HEK293T (cell line): Measurements from ENCODE around the gene OXGR1.

ENCODE experiments used
- CTCF ChIA-PET: fragments of 350-600 bp; formaldehyde crosslinking; extraction: SDS; loops from one replicate; lab custom pipeline; 2021; ENCODE audit warnings: antibody characterized with exemption, inconsistent platforms; lab: Yijun Ruan, JAX
- POLR2A ChIA-PET: fragments of 350-600 bp; formaldehyde crosslinking; extraction: SDS; loops from one replicate; lab custom pipeline; 2020; ENCODE audit warnings: antibody characterized with exemption, inconsistent platforms; lab: Yijun Ruan, JAX
- DNase-seq: peaks from one replicate; pipeline ENCODE4 v3.0.0; 2012; ENCODE audit warnings: mixed read lengths; ENCODE audit errors: extremely low spot score
- ARNT ChIP-seq: fragments of 450-650 bp; IDR thresholded peaks from 2 replicates; pipeline ENCODE4 v1.6.1; 2017; ENCODE audit warnings: mild to moderate bottlenecking
- BHLHE40 ChIP-seq: fragments of 450-650 bp; IDR thresholded peaks from 2 replicates; pipeline ENCODE4 v1.6.1; 2016; ENCODE audit warnings: mild to moderate bottlenecking, moderate library complexity, borderline replicate concordance
- CTBP1 ChIP-seq: fragments of 450-650 bp; IDR thresholded peaks from 2 replicates; pipeline ENCODE4 v1.6.1; 2016; ENCODE audit warnings: borderline replicate concordance
- ELF4 ChIP-seq: fragments of 450-650 bp; IDR thresholded peaks from 2 replicates; pipeline ENCODE4 v1.6.1; 2017; ENCODE audit warnings: antibody characterized with exemption
- FOXA1 ChIP-seq: fragments of 450-650 bp; IDR thresholded peaks from 2 replicates; pipeline ENCODE4 v1.6.1; 2016; ENCODE audit warnings: mild to moderate bottlenecking
- FOXK2 ChIP-seq: fragments of 450-650 bp; IDR thresholded peaks from 2 replicates; pipeline ENCODE4 v1.6.1; 2016; ENCODE audit warnings: mild to moderate bottlenecking
- FOXM1 ChIP-seq: fragments of 450-650 bp; IDR thresholded peaks from 2 replicates; pipeline ENCODE4 v1.6.1; 2017; ENCODE audit warnings: mild to moderate bottlenecking, borderline replicate concordance
- HDGF ChIP-seq: fragments of 450-650 bp; IDR thresholded peaks from 2 replicates; pipeline ENCODE4 v1.6.1; 2017; ENCODE audit warnings: antibody characterized with exemption, borderline replicate concordance
- L3MBTL2 ChIP-seq: fragments of 450-650 bp; conservative IDR thresholded peaks from 2 replicates; pipeline ENCODE4 v1.6.1; 2016; ENCODE audit warnings: mild to moderate bottlenecking
- LEF1 ChIP-seq: fragments of 450-650 bp; IDR thresholded peaks from 2 replicates; pipeline ENCODE4 v1.6.1; 2017; ENCODE audit warnings: mild to moderate bottlenecking, borderline replicate concordance
- NFRKB ChIP-seq: fragments of 450-650 bp; IDR thresholded peaks from 2 replicates; pipeline ENCODE4 v1.6.1; 2016; ENCODE audit warnings: mild to moderate bottlenecking, moderate library complexity
- SP1 ChIP-seq: fragments of 450-650 bp; IDR thresholded peaks from 2 replicates; pipeline ENCODE4 v1.6.1; 2017
- SUZ12 ChIP-seq: fragments of 450-650 bp; IDR thresholded peaks from 2 replicates; pipeline ENCODE4 v1.6.1; 2016; ENCODE audit warnings: mild to moderate bottlenecking
- TARDBP ChIP-seq: fragments of 450-650 bp; IDR thresholded peaks from 2 replicates; pipeline ENCODE4 v1.6.1; 2016
- ZNF384 ChIP-seq: fragments of 450-650 bp; IDR thresholded peaks from 2 replicates; pipeline ENCODE4 v1.6.1; 2016
- TF ChIP-seq, protein P1 (sequence below): fragments of 450-650 bp; IDR thresholded peaks from 2 replicates; pipeline ENCODE4 v1.6.1; 2016

Gene OXGR1

DNA sequence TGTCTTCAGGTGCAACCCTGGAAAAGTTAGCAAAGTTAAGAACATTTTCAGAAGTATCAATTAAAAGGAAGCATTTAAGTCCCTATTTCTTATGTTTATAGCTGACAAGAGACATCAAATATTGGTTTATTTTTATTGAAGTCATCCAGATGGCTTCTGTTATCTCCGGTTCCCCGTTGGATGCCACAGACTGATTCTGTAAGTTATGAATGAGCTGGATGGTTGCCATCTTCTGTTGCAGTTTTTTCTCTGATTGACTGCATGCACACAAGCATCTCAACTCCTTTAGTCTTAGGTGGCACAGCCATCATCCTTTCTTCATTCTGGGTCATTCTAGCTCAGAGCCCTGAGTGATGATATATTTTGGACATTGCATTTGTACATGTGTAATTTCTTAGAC is 10.6 kb upstream of the OXGR1 start:
- CTCF ChIA-PET = no interaction called here
- TF ChIP-seq NFRKB (no peak), ELF4 (no peak), BHLHE40 (no peak), SUZ12 (no peak), HDGF (no peak), FOXM1 (no peak), CTBP1 (no peak), SP1 (no peak), TARDBP (no peak), LEF1 (no peak), ZNF384 (no peak), FOXA1 (no peak), ARNT (no peak), L3MBTL2 (no peak), FOXK2 (no peak)
- TF ChIP-seq, protein P1, sequence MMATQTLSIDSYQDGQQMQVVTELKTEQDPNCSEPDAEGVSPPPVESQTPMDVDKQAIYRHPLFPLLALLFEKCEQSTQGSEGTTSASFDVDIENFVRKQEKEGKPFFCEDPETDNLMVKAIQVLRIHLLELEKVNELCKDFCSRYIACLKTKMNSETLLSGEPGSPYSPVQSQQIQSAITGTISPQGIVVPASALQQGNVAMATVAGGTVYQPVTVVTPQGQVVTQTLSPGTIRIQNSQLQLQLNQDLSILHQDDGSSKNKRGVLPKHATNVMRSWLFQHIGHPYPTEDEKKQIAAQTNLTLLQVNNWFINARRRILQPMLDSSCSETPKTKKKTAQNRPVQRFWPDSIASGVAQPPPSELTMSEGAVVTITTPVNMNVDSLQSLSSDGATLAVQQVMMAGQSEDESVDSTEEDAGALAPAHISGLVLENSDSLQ = no peak
- POLR2A ChIA-PET = no interaction called here
- DNase-seq = no peak

DNA sequence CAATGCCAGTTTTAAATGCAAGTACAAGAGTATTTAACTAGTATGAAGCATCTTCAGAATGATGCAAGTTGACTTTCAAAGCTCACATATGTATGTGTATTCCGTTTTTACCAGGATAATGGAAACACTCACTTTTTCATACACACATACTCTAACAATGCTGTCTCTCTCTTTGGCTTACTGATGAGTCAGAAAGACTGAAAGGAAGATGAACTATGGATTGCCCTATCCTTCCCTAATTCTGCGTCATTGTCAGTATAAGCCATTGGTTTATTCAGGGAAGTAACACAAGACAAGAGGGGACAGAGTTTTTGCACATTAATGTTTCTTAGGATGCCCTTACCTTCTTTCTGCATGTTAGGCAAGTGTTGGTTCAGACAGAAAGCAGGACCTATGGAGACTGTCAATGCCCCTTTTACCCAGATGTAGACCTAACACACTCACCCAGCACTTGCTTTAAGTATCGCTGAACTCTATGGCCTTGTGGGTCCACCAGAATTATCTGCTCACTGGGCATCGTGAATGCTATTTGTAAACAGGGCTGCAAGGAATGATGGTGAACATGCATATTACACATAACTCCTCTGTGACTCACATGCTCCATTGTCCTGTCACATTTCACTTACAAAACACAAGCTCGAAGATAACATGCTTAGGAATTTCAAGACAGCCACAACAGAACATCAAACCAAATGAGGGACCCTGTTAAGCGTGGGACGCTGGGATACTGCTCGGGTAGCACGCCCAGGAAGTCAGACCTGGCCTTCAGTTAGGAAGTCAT is 10.0 kb upstream of the OXGR1 start:
- ChIA-PET POLR2A (no interaction called here), CTCF (no interaction called here)
- no peak for DNase-seq
- TF ChIP-seq L3MBTL2 (no peak), HDGF (no peak), LEF1 (no peak)

DNA sequence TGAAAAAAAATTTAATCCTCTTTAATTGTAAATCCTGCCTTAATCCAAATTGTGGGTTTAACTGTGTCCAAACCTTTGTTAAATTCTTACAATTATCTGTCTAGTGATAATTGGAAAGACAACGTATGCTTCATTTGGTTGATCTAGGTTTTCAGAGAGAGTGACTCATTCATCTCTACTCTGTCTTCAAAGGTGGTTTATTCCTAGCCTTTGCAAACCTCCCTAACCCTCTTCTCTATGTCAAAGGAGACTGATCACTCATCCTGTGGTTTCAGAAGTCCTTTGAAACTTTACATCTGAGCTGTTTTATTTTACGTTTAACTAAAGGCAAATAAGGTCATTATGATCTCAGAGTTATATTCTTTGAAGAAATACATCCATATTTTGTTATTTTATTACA is 8.8 kb upstream of the OXGR1 start:
- no peak for DNase-seq
- POLR2A ChIA-PET = no interaction called here
- no peak for TF ChIP-seq FOXM1
- CTCF ChIA-PET = no interaction called here

DNA sequence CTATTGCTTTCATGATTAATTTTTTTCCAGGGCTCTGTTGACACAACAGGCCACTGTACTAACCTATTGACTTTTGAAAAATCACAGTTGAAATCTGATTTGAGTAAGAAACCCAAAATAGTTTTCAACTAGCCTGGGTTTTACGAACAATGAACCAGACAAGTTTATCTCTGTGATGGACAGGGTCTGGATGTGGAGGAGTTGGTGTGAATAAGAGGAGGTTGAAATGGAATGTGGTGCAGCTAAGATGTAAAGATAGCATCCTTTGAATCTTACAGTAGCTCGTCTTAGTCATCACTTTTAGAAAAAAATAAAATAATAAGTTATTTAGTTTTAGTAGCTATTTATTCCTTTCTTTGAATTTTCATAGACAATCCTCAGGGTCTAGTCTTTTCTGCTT is 8.3 kb upstream of the OXGR1 start:
- POLR2A ChIA-PET = no interaction called here
- DNase-seq = no peak
- CTCF ChIA-PET = no interaction called here
- TF ChIP-seq ARNT (no peak), L3MBTL2 (no peak)

DNA sequence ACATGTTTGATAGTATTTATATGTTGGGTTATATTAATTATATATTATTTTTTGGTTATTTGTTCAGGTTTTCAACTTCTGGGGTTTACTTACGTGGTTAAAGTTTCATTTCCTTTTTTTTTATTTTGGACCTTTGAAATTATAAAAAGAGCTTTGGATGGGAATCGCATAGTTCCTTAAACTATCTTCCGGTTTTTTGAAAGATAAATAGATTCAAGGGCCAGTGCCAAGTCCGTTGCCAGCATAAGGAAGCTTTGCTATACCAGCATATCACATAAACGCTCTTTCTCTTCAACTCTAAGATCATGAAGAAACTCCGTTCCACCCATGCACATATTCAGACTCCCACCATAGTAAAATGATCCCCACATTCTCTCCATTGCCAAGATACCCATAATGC is 7.4 kb upstream of the OXGR1 start:
- DNase-seq = no peak
- ChIA-PET CTCF (no interaction called here), POLR2A (interaction anchor here (0.6 kb wide), 1 partner anchor 431 kb away, joined by 4 read pairs; no protein-coding TSS in a partner anchor)
- TF ChIP-seq BHLHE40 = no peak

DNA sequence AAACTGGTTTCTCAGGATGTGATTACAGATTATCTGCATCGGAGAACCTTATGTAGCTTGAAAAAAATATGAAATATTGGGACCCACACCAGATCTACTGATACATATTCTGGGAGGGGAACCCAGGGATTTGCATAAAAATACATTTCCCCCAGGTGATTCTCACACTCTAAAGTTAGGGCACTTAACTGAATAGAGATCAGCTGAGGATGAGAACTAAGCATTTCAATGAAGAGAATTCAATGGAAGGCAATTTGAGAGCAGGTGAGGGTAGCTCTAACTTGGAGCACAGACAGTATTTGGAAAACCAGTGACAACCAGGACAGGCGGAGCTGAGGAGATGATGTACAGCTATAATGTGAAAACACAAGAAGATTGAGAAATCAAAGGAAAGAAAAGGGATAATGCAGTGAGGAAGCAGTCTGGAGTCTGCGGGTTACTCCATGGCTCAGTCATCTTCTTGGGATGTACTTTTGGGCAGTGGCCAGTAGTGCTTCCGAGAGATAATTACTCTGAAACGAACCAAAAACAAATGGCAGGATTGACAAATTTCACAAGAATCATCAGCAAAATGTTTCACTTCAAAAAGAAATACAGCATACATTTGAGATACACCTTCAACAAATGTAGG is 6.1 kb upstream of the OXGR1 start:
- CTCF ChIA-PET = no interaction called here
- TF ChIP-seq ARNT = no peak
- TF ChIP-seq FOXK2 = no peak
- TF ChIP-seq FOXM1 = no peak
- TF ChIP-seq TARDBP = no peak
- TF ChIP-seq, protein P1 = no peak
- TF ChIP-seq LEF1 = no peak
- no peak for TF ChIP-seq SP1
- TF ChIP-seq NFRKB = no peak
- no peak for TF ChIP-seq SUZ12
- no peak for TF ChIP-seq BHLHE40
- TF ChIP-seq ELF4 = no peak
- no peak for TF ChIP-seq ZNF384
- no peak for TF ChIP-seq FOXA1
- POLR2A ChIA-PET = no interaction called here
- DNase-seq = no peak

DNA sequence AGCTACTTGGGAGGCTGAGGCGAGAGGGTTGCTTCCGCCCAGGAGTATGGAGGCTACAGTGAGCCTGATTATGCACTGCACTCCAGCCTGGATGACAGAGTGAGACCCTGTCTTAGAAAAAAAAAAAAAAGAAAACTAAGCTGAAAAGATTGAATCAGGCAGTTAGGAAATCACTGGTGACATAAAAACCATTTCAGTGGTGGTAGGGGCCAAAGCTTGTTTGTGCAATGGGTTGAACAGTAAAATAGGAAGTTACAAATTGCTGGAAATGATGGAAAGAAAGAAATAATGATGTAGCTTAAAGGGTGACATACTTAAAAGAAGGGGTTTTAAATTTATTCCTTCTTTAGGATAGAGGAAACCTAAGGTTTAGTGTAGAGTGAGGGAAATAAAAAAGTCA is 4.8 kb upstream of the OXGR1 start:
- ChIA-PET CTCF (no interaction called here), POLR2A (no interaction called here)
- no peak for DNase-seq
- TF ChIP-seq, protein P1 = no peak
- TF ChIP-seq ZNF384 = no peak
- no peak for TF ChIP-seq LEF1
- no peak for TF ChIP-seq SP1
- no peak for TF ChIP-seq NFRKB
- TF ChIP-seq SUZ12 = no peak
- TF ChIP-seq L3MBTL2 = no peak
- no peak for TF ChIP-seq FOXK2
- TF ChIP-seq FOXM1 = no peak
- no peak for TF ChIP-seq CTBP1
- TF ChIP-seq ELF4 = no peak
- no peak for TF ChIP-seq BHLHE40
- TF ChIP-seq ARNT = no peak
- no peak for TF ChIP-seq HDGF
- no peak for TF ChIP-seq TARDBP
